Cardiac fibroblast (primary cell): ENCODE data around the gene INPP5K.

Source experiments
- DNase-seq, 2 donors: peaks; one replicate each; pipeline versions ENCODE4 v3.0.0 to v3.0.0-alpha.2; 2010; ENCODE audit warnings: low read depth in 2 of 2
- H3K4me3 ChIP-seq, 2 donors: replicated peaks in 1 of 2; 1 replicate in 1 of 2; 2 replicates in 1 of 2; pipeline ENCODE4 v1.5.1; 2011; ENCODE audit warnings: low read depth in 2 of 2, low read length in 2 of 2, mild to moderate bottlenecking in 2 of 2, moderate library complexity in 1 of 2
- TF ChIP-seq, protein P1 (sequence below): IDR thresholded peaks from one replicate; pipeline ENCODE4 v1.5.1; 2011; ENCODE audit warnings: low read depth, mild to moderate bottlenecking, low read length, inconsistent platforms

Gene INPP5K

DNA sequence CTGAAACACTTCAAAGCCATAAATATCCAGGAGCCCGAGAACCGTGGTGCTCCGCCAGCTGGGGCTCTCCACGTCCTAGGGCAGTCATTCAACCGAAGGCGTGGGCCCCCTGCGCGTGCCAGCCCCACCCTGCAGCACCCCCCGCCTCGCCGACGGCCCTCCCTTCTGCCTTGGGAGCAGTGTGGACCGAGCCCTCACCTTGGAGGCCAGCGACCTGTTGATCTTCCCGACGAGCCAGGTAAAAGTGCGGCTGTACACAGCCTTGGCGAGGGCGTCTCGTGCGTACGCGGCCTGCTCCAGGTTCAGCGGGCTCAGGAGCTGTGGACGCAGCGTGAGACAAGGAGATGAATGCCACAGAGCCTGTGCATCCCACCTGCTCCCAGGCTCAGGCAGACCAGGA, 38.0 kb downstream of the INPP5K start:
- DNase-seq = no peak
- TF ChIP-seq, protein P1, sequence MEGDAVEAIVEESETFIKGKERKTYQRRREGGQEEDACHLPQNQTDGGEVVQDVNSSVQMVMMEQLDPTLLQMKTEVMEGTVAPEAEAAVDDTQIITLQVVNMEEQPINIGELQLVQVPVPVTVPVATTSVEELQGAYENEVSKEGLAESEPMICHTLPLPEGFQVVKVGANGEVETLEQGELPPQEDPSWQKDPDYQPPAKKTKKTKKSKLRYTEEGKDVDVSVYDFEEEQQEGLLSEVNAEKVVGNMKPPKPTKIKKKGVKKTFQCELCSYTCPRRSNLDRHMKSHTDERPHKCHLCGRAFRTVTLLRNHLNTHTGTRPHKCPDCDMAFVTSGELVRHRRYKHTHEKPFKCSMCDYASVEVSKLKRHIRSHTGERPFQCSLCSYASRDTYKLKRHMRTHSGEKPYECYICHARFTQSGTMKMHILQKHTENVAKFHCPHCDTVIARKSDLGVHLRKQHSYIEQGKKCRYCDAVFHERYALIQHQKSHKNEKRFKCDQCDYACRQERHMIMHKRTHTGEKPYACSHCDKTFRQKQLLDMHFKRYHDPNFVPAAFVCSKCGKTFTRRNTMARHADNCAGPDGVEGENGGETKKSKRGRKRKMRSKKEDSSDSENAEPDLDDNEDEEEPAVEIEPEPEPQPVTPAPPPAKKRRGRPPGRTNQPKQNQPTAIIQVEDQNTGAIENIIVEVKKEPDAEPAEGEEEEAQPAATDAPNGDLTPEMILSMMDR = no peak
- no peak overlapping the region for H3K4me3 ChIP-seq

DNA sequence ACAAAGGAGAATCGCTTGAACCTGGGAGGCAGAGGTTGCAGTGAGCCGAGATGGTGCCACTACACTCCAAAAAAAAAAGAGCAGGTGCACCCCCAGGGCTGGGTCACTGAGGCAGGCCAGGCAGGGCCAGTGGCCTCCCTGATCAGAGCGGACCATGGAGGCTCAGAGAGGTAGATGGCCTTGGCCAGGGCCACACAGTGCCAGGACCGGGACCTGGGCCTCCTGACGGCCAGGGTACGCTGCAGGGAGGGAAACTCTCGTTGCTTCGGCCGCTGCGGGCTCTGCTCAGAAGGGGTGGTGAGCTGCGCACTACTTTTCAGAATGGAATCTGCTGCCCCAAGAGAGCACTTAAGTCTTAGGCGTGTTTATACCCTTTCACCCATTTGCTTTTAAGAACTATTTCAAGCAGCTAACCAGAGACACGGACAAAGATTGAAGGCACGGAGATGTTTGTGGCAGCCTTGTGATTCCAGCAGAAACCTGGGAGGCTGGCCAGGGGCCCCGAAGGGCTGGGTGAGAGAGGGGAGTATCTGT, 41.0 kb downstream of the INPP5K start:
- TF ChIP-seq, protein P1 = no peak
- H3K4me3 ChIP-seq = no peak overlapping the region
- DNase-seq = no peak

DNA sequence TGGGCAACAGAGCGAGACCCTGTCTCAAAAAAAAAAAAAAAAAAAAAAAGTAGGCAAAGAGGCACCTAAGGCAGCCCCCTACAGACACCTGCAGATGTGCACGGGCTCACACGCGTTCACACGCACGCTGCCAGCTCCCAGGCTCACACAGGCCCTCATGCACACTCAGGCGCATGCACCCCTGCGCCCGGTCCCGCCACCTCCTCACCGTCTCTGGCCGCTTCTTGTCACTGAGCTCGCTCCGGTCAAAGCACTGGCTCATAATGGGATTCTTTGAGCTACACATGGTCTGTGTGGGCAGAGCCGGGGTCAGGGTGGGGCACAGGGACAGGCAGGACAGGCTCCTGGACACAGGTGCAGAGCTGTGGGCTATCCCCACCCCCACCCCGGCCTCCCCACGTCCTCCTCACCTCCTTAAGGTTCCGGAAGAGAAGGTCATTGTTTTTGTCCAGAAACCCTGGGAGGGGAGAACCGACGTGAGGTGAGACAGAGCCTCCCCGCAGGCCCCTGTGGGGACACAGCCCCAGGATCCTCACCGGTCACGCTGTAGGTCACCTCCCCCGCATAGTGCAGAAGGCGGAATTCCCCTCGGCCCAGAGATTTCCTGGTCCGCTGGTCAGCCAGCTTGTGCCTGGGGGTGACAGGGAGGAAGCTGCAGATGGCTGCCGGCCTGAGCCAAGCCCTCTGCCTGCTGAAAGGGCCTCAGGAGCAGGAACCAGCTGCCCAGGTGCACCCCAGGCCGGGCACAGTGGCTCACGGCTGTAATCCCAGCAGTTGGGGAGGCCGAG, 41.8 kb downstream of the INPP5K start:
- H3K4me3 ChIP-seq = no peak overlapping the region
- TF ChIP-seq, protein P1 = no peak
- no peak for DNase-seq

DNA sequence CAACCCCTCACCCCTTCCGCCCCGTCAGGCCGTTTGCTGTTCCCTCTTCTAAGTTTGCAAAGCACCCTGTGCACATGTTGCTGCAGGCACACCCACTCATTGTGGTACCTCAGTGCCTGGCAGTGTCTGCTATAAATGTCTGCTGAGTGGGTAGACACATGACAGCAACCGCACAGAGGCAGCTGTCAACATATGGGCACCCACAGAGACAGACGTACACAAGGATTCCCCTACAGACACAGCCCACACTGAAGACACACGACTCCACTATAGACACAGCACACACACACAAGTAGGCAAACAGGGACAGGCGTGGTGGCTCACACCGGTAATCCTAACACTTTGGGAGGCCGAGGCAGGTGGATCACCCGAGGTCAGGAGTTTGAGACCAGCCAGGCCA, 42.6 kb downstream of the INPP5K start:
- DNase-seq = no peak
- no peak overlapping the region for H3K4me3 ChIP-seq
- TF ChIP-seq, protein P1 = no peak

DNA sequence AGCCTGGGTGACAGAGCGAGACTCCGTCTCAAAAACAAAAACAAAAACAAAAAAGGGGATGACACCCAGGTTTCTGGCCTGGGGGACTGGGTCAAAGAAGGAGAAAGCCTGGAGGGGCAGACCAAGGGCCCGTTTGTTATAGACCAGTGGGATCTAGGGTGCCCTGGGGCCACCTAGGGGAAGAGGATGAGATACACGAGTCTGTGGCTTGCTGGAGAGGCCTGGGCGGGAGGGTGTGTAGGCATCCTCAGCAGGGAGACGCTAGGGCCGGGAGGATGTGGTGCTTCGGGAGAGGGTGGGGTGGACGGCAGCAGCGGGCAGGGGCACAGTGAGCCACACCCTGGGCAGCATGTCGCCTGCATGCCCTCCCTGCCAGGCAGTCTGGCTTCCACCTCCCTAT, 43.2 kb downstream of the INPP5K start:
- TF ChIP-seq, protein P1 = no peak
- no peak overlapping the region for H3K4me3 ChIP-seq

DNA sequence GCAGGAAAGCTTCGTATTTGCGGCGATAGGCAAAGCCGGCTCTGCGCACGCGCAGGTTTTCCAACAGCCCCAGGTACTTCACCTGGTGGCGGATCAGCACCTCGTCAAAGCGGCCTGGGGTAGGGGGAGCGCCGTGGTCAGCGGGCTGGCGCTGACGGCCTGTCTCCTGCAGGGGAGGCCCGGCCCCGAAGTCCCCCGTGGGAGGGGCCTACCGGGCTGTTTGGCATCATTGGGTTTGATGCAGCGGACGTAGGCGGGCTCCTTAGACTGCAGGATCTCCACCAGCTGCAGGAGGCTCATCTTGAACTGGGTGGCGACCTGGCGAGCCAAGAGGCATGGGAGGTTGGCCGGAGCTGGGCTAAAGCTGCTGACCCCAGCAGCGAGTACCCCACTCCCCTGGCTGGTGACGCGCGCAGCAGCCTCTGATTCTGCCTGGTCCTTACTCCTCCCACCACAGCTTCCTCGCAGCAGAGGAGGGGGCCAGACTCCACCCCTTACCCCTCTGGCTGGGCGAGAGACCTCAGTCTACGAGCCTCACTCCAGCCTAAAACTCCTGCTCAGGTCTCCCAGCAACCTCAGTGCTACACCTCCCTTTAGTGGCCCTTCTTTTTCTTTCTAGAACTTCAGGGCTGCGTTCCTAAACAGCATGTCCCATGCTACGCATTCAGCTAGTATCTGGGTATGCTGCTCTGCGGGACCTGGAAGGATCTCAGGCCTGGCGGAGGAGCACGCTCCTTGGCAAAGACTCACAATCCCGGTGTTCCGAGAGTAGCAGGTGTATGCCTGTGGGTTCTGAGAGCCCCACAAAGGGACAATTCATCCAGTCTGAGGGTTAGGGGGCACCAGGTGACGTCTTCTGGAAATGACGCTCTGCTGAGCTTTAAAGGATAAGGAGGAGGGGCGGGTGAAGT, 44.2 kb downstream of the INPP5K start:
- TF ChIP-seq, protein P1 = no peak
- DNase-seq = no peak
- H3K4me3 ChIP-seq = no peak overlapping the region

More for the DNA sequence above, 43.2 kb downstream of the INPP5K start:
- DNase-seq = no peak
